ENCODE results near the gene SLC28A3.

DNA sequence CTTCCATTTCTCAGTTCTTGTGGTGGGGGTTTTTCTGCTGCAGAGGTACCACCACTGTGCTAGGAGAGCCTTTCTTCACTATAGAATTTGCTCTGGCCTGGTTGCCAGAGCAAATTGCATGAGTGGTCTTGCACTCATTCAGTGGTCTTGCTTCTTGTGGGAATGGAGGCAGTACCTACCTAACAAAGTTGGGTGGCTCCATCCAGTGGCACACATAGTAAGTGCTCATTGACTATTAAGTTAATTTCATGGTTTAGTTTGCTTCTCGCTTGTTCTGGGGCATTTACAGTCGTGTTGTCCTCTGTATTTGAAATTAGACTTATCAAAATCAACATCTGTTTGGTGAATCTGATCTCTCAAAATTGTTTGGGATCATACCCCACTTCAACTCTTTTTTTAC, 23.0 kb downstream of the SLC28A3 start:
- no peak for TF ChIP-seq TOX (CRISPR knock-in tag; IDR thresholded peaks at IDR 0.05; ENCODE audit: borderline replicate concordance)
- TF ChIP-seq PPARA (CRISPR knock-in tag; IDR thresholded peaks at IDR 0.05; ENCODE audit: borderline replicate concordance), result no peak
- TF ChIP-seq, protein P1, sequence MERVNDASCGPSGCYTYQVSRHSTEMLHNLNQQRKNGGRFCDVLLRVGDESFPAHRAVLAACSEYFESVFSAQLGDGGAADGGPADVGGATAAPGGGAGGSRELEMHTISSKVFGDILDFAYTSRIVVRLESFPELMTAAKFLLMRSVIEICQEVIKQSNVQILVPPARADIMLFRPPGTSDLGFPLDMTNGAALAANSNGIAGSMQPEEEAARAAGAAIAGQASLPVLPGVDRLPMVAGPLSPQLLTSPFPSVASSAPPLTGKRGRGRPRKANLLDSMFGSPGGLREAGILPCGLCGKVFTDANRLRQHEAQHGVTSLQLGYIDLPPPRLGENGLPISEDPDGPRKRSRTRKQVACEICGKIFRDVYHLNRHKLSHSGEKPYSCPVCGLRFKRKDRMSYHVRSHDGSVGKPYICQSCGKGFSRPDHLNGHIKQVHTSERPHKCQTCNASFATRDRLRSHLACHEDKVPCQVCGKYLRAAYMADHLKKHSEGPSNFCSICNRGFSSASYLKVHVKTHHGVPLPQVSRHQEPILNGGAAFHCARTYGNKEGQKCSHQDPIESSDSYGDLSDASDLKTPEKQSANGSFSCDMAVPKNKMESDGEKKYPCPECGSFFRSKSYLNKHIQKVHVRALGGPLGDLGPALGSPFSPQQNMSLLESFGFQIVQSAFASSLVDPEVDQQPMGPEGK (CRISPR knock-in tag; IDR thresholded peaks at IDR 0.05; ENCODE audit: borderline replicate concordance), result no peak
- TF ChIP-seq ZNF70 (CRISPR knock-in tag; IDR thresholded peaks at IDR 0.05), result no peak
- no peak for TF ChIP-seq ZNF8 (CRISPR knock-in tag; IDR thresholded peaks at IDR 0.05)
- no peak for TF ChIP-seq ZC3H10 (CRISPR knock-in tag; IDR thresholded peaks at IDR 0.05)
- no peak for TF ChIP-seq ARNTL (CRISPR knock-in tag; IDR thresholded peaks at IDR 0.05; ENCODE audit: borderline replicate concordance, low read depth)
- no peak for TF ChIP-seq CSRNP3 (CRISPR knock-in tag; IDR thresholded peaks at IDR 0.05)
- TF ChIP-seq BACH2 (CRISPR knock-in tag; IDR thresholded peaks at IDR 0.05; ENCODE audit: borderline replicate concordance), result no peak
- TF ChIP-seq CSDC2 (CRISPR knock-in tag; IDR thresholded peaks at IDR 0.05), result no peak
- no peak for TF ChIP-seq TCF4 (CRISPR knock-in tag; IDR thresholded peaks at IDR 0.05; ENCODE audit: borderline replicate concordance)
